ENCODE measurements around the gene CIT.

The CIT gene

DNA sequence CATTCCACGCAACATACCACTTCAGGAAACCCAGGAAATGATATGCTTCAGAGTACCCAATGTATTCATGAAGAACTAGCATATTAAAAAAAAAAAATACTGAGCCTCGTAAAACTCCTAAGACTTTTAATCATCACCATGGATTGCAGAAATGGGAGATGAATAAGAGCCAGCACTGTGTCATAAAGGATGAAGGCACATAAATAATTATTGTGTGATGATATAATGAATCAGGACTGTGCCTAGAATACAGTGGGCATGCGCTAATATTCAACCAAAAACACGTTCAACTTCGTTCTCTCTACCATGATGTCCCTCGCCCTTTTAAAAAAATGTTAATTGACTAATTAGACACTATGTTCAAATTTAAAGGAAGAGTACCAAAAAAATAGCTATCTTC lies 68.7 kb downstream of the CIT start:
- Histone ChIP-seq H3K27me3 (ENCODE audit: control insufficient read depth, insufficient read depth, low read length) (no peaks in the 10 kb centered on the region), H3K36me3 (ENCODE audit: control insufficient read depth, insufficient read depth, low read length) (no peaks in the 10 kb centered on the region), H3K4me3 (ENCODE audit: low read length) (no peak overlapping the region), H3K27ac (ENCODE audit: low read length) (no peak overlapping the region), H3K4me1 (ENCODE audit: control insufficient read depth, insufficient read depth, low read length) (no peaks in the 10 kb centered on the region; the same call in 1 of the 2 replicates), H3K9me3 (ENCODE audit: control insufficient read depth, insufficient read depth, low read length) (no peaks in the 10 kb centered on the region)
- no CpG with 5 or more reads among the region's 6 CpGs for WGBS (ENCODE audit: insufficient coverage, insufficient read length)
- no peak for DNase-seq (ENCODE audit: low read depth, low spot score)

DNA sequence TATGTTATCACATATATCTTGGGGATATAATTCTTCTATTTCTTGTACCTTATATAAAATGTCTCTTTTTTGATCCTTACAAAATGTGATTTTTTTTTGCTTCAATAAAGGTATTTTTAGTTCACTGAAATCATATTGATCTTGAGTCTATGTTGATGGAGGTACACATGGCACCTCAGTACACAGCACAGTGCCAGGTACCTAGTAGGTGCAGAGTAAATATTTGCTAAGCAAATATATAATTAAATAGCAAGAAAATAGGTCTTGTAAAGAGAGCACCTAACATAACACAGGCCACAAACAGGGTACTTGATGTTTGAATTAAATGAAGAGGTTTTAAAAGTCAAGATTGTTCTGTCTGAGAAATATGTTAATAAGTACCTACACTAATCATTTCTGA lies 69.7 kb downstream of the CIT start:
- Histone ChIP-seq H3K27me3 (ENCODE audit: control insufficient read depth, insufficient read depth, low read length) (no peaks in the 10 kb centered on the region), H3K4me3 (ENCODE audit: low read length) (no peak overlapping the region), H3K27ac (ENCODE audit: low read length) (no peak overlapping the region), H3K9me3 (ENCODE audit: control insufficient read depth, insufficient read depth, low read length) (no peaks in the 10 kb centered on the region), H3K36me3 (ENCODE audit: control insufficient read depth, insufficient read depth, low read length) (no peaks in the 10 kb centered on the region), H3K4me1 (ENCODE audit: control insufficient read depth, insufficient read depth, low read length) (no peaks in the 10 kb centered on the region; the same call in 1 of the 2 replicates)
- DNase-seq (ENCODE audit: low read depth, low spot score) = no peak

DNA sequence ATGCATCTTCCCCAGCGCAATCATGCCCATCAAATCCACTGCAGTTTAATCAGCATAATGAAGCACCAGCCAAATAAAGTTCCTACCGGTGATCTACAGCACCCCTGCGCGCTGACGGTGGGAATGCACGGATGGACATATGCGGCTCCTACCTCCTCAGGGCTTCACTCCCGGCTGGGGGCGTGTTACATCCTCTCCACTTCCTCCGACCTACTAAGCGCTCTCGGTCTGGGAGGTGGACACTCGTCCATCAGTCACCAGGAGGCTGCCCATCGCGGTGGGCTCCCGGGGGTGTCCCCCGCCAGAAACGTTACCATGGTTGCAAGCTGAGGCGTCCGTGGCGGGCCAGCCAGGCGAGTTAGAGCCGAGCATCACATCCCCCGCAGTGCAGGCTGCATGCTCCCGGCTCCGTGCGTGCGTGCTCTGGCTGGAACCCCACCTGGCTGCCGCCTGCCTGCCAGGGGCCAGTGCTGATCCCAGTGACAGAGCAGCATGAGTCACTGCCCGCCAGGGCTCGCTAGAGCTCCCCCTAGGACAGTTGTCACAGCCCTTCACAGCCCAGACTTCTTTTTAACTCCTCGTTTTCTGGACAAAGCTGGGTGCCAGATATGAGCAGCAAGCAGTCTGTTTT lies 73.0 kb downstream of the CIT start:
- Histone ChIP-seq H3K27ac (ENCODE audit: low read length) (no peak overlapping the region), H3K4me1 (ENCODE audit: control insufficient read depth, insufficient read depth, low read length) (no peaks in the 10 kb centered on the region; the same call in 1 of the 2 replicates), H3K36me3 (ENCODE audit: control insufficient read depth, insufficient read depth, low read length) (no peaks in the 10 kb centered on the region), H3K4me3 (ENCODE audit: low read length) (no peak overlapping the region; the same call in 1 of the 2 replicates), H3K27me3 (ENCODE audit: control insufficient read depth, insufficient read depth, low read length) (no peaks in the 10 kb centered on the region), H3K9me3 (ENCODE audit: control insufficient read depth, insufficient read depth, low read length) (no peaks in the 10 kb centered on the region)
- no CpG with 5 or more reads among the region's 32 CpGs for WGBS (ENCODE audit: insufficient coverage, insufficient read length)
- peak; percentile 64 for DNase-seq (ENCODE audit: low read depth, low spot score)

DNA sequence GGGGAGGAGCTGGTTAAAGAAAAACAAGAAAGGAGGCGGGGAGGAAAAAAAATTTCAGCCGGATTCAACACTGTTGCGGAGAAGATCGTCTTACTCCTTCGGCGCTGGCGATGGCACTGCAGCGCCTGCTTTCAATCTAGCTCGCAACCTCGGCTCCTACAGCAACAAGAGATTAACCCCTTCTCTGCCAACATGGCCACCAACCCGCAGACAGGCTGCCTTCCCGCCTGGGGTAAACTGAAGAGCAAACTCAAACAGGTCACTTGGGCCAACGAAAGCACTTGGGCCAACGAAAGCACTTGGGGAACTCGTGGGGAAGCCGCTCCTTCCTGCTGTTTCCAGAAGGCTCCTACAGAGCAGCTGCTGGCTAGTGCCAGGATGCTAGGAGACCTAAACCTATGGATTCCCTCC lies 73.7 kb downstream of the CIT start:
- no peak overlapping the region for H3K27ac ChIP-seq (ENCODE audit: low read length)
- no peaks in the 10 kb centered on the region; the same call in 1 of the 2 replicates for H3K4me1 ChIP-seq (ENCODE audit: control insufficient read depth, insufficient read depth, low read length)
- WGBS (ENCODE audit: insufficient coverage, insufficient read length) = no CpG with 5 or more reads among the region's 16 CpGs
- H3K36me3 ChIP-seq (ENCODE audit: control insufficient read depth, insufficient read depth, low read length) = no peaks in the 10 kb centered on the region
- H3K4me3 ChIP-seq (ENCODE audit: low read length) = no peak overlapping the region
- no peaks in the 10 kb centered on the region for H3K27me3 ChIP-seq (ENCODE audit: control insufficient read depth, insufficient read depth, low read length)
- H3K9me3 ChIP-seq (ENCODE audit: control insufficient read depth, insufficient read depth, low read length) = no peaks in the 10 kb centered on the region
- peak; percentile 29 for DNase-seq (ENCODE audit: low read depth, low spot score)

DNA sequence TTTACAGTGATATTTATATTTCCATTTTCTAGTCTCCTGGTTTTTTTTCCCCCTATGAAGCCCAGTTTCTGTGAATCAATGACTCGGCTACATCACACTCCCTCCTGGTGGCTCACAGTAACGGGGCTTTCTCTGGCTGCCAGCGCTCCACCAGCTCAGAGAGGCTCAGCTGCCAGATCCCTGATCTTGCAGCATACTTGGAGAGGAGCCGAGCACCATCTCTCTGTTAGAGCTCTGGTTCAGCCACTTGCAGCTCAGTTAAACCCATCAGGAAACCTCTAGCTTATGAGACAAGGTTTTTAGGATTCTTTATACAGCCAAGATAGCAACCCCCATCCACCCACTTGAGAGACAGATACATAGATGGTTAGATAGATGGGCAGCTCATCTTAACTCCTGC lies 74.6 kb downstream of the CIT start:
- Histone ChIP-seq H3K4me1 (ENCODE audit: control insufficient read depth, insufficient read depth, low read length) (no peaks in the 10 kb centered on the region; the same call in 1 of the 2 replicates), H3K36me3 (ENCODE audit: control insufficient read depth, insufficient read depth, low read length) (no peaks in the 10 kb centered on the region), H3K9me3 (ENCODE audit: control insufficient read depth, insufficient read depth, low read length) (no peaks in the 10 kb centered on the region), H3K4me3 (ENCODE audit: low read length) (no peak overlapping the region), H3K27ac (ENCODE audit: low read length) (no peak overlapping the region), H3K27me3 (ENCODE audit: control insufficient read depth, insufficient read depth, low read length) (no peaks in the 10 kb centered on the region)
- WGBS (ENCODE audit: insufficient coverage, insufficient read length) = no CpG with 5 or more reads among the region's 4 CpGs
- no peak for DNase-seq (ENCODE audit: low read depth, low spot score)

DNA sequence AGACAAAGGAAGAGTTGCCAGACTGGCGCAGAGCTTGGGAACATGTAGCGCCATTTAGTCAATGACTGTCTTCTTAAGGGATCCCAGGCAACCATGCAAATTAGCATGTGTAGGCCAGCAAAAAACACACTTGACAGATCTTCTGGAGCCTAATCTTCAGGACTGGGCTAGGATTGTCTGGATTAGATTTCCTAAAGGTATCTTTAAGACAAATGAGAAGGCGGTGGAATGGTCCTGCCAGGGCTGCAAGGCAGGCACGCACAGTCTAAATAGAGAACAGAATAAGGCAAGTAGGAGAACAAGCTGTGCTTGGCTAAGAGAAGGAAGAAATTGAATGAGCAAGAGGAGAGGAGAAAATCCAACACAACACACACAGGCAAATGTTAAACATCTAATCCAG lies 80.0 kb downstream of the CIT start:
- Histone ChIP-seq H3K27me3 (ENCODE audit: control insufficient read depth, insufficient read depth, low read length) (no peaks in the 10 kb centered on the region), H3K4me1 (ENCODE audit: control insufficient read depth, insufficient read depth, low read length) (no peaks in the 10 kb centered on the region), H3K9me3 (ENCODE audit: control insufficient read depth, insufficient read depth, low read length) (no peaks in the 10 kb centered on the region), H3K36me3 (ENCODE audit: control insufficient read depth, insufficient read depth, low read length) (no peaks in the 10 kb centered on the region; the same call in 1 of the 2 replicates), H3K4me3 (ENCODE audit: low read length) (no peak overlapping the region), H3K27ac (ENCODE audit: low read length) (no peak overlapping the region)
- WGBS (ENCODE audit: insufficient coverage, insufficient read length) = no CpG with 5 or more reads among the region's 4 CpGs
- no peak for DNase-seq (ENCODE audit: low read depth, low spot score)

DNA sequence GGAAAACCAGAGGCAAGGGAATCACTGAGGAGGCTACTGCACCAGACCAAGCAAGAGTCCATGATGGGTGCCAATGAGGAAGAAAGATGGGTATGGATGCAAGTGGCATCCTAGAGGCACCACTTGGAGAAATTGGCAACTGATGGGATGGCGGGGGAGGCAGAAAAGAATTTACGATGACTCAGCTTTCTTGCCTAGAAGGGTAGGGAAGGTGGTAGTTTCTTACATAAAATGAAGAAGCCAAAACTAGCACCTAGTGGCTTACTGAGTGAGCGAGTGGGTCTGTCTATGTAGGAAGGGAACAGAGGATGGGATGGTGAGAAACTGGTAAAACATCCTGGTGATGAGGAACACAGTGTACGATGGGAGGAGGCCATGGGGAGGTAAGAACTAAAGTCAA lies 80.8 kb downstream of the CIT start:
- Histone ChIP-seq H3K27me3 (ENCODE audit: control insufficient read depth, insufficient read depth, low read length) (no peaks in the 10 kb centered on the region), H3K4me1 (ENCODE audit: control insufficient read depth, insufficient read depth, low read length) (no peaks in the 10 kb centered on the region), H3K36me3 (ENCODE audit: control insufficient read depth, insufficient read depth, low read length) (no peaks in the 10 kb centered on the region; the same call in 1 of the 2 replicates), H3K9me3 (ENCODE audit: control insufficient read depth, insufficient read depth, low read length) (no peaks in the 10 kb centered on the region), H3K27ac (ENCODE audit: low read length) (no peak overlapping the region), H3K4me3 (ENCODE audit: low read length) (no peak overlapping the region)
- WGBS (ENCODE audit: insufficient coverage, insufficient read length) = no CpG with 5 or more reads among the region's 4 CpGs
- DNase-seq (ENCODE audit: low read depth, low spot score) = no peak

DNA sequence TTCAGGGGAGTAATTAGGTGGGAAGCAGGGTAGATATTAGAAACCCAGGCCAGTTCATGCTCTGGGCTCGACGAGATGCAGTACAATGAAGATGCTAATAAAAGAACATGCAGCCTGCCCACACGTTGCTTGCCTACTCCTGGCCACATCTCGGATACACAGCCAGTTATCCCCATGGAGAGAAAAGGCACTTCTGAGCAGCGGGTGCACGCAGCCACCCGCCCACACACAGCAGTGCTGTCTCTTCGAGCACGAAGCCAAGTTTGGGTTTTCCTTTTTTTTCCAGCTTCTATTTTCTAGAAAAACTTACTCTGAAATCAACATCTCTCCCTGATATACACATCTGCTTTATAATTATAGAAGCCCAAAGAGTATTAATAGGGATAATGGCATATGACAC lies 85.7 kb downstream of the CIT start:
- Histone ChIP-seq H3K36me3 (ENCODE audit: control insufficient read depth, insufficient read depth, low read length) (no peaks in the 10 kb centered on the region; the same call in 1 of the 2 replicates), H3K4me1 (ENCODE audit: control insufficient read depth, insufficient read depth, low read length) (no peaks in the 10 kb centered on the region), H3K4me3 (ENCODE audit: low read length) (no peak overlapping the region), H3K9me3 (ENCODE audit: control insufficient read depth, insufficient read depth, low read length) (no peaks in the 10 kb centered on the region), H3K27ac (ENCODE audit: low read length) (no peak overlapping the region), H3K27me3 (ENCODE audit: control insufficient read depth, insufficient read depth, low read length) (no peaks in the 10 kb centered on the region)
- WGBS (ENCODE audit: insufficient coverage, insufficient read length) = no CpG with 5 or more reads among the region's 9 CpGs
- no peak for DNase-seq (ENCODE audit: low read depth, low spot score)

DNA sequence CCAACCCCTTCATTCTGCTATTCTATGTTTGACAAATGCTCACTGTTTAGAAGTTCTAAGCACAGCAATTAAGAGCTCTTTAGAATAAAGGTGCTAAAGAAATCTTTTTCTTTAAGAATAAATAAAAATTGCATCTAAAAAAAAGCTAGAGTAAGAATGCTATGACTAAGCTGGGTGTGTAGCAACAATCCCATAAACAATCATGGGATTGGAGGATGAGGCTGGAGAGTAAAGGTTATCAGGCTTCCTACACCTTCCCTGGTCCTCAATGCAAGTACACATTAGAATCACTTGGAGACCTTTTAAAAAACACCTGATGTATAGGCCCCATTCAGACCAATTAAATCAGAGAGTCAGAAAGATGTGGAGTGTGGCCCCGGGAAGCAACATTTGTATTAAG lies 88.3 kb downstream of the CIT start:
- no peak overlapping the region for H3K27ac ChIP-seq (ENCODE audit: low read length)
- no CpG with 5 or more reads among the region's 1 CpG for WGBS (ENCODE audit: insufficient coverage, insufficient read length)
- H3K36me3 ChIP-seq (ENCODE audit: control insufficient read depth, insufficient read depth, low read length) = peaks cover 5% of the 10 kb centered on the region; the same call in 1 of the 2 replicates
- no peak for DNase-seq (ENCODE audit: low read depth, low spot score)
- no peaks in the 10 kb centered on the region for H3K9me3 ChIP-seq (ENCODE audit: control insufficient read depth, insufficient read depth, low read length)
- no peaks in the 10 kb centered on the region for H3K27me3 ChIP-seq (ENCODE audit: control insufficient read depth, insufficient read depth, low read length)
- no peak overlapping the region for H3K4me3 ChIP-seq (ENCODE audit: low read length)
- no peaks in the 10 kb centered on the region for H3K4me1 ChIP-seq (ENCODE audit: control insufficient read depth, insufficient read depth, low read length)

DNA sequence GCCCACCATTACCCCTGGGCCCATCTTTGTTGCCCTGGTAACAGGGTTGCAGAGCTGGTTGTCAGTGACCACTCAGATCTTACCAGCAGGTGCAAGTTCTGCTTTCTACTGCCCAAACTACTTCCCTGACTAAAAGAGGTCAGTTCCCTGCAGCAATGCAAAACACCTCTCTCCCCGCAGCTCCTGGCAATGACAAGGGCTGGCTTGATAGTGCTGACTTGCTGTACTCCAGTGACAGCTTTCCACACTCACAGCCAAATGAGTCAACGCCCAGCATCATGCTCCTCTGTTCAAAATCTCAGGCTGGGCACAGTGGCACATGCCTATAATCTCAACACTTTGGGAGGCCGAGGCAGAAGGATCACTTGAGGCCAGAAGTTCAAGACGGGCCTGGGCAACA lies 90.6 kb downstream of the CIT start:
- Histone ChIP-seq H3K9me3 (ENCODE audit: control insufficient read depth, insufficient read depth, low read length) (no peaks in the 10 kb centered on the region), H3K4me3 (ENCODE audit: low read length) (no peak overlapping the region), H3K27me3 (ENCODE audit: control insufficient read depth, insufficient read depth, low read length) (no peaks in the 10 kb centered on the region), H3K36me3 (ENCODE audit: control insufficient read depth, insufficient read depth, low read length) (peaks cover 7% of the 10 kb centered on the region; the same call in 1 of the 2 replicates), H3K4me1 (ENCODE audit: control insufficient read depth, insufficient read depth, low read length) (no peaks in the 10 kb centered on the region), H3K27ac (ENCODE audit: low read length) (no peak overlapping the region)
- DNase-seq (ENCODE audit: low read depth, low spot score) = no peak
- no CpG with 5 or more reads among the region's 4 CpGs for WGBS (ENCODE audit: insufficient coverage, insufficient read length)

DNA sequence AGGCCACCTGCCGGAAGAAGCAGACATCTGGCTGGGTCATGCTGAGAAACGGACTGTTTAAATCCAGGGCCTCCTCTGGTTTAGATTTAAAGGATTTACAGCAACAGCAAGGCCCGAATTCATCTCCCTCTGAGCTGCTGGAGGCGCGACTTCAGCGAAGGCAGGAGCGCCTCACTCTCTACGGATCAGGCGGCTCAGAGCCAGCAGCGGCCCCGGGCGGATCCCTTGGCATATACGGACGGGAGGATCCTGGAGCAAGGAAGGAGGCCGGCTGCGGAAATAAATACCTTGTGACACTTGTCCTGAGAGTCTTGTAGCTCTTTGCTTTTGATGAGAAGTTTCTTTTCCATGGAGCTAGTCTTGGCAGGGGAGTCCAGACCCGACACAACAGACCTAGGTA lies 92.4 kb downstream of the CIT start:
- no CpG with 5 or more reads among the region's 17 CpGs for WGBS (ENCODE audit: insufficient coverage, insufficient read length)
- no peak overlapping the region for H3K4me3 ChIP-seq (ENCODE audit: low read length)
- H3K9me3 ChIP-seq (ENCODE audit: control insufficient read depth, insufficient read depth, low read length) = no peaks in the 10 kb centered on the region
- no peaks in the 10 kb centered on the region for H3K4me1 ChIP-seq (ENCODE audit: control insufficient read depth, insufficient read depth, low read length)
- peaks cover 7% of the 10 kb centered on the region; the same call in 1 of the 2 replicates for H3K36me3 ChIP-seq (ENCODE audit: control insufficient read depth, insufficient read depth, low read length)
- no peak for DNase-seq (ENCODE audit: low read depth, low spot score)
- H3K27me3 ChIP-seq (ENCODE audit: control insufficient read depth, insufficient read depth, low read length) = no peaks in the 10 kb centered on the region
- H3K27ac ChIP-seq (ENCODE audit: low read length) = no peak overlapping the region

Data from iPS DF 6.9 (cell line).